HCT116 (cell line): Measurements from ENCODE around the gene CPLX3. TPM values are rescaled to one million over a fixed set of nuclear protein-coding genes. Genes with fewer than 3 reads are reported as not detected.

ENCODE experiments used
- ATAC-seq: fragments of 200-7000 bp; cut with Tn5 transposase; 2 replicates; pipeline ENCODE4 v1.9.1; 2020; ENCODE audit warnings: mild to moderate bottlenecking, moderate library complexity
- BruUV-seq: library from RNA; stranded (reverse); fragments of 400-500 nt; replicated peaks from 2 replicates; lab custom pipeline; 2021; lab: Mats Ljungman, UMichigan
- CTCF ChIA-PET: fragments of 300-600 bp; sonication (Branson Sonifier 250); formaldehyde crosslinking; loops from one replicate; lab custom pipeline; 2021; ENCODE audit warnings: antibody characterized with exemption; lab: Charles Lee
- POLR2A ChIA-PET: fragments of 300-600, 350-600 bp; sonication (Branson Sonifier 250); formaldehyde crosslinking; loops from one replicate; lab custom pipeline; 2021; ENCODE audit warnings: antibody characterized with exemption; lab: Charles Lee
- RAD21 ChIA-PET, 2 experiments: fragments of 300-600 bp; sonication (Branson Sonifier 250); formaldehyde crosslinking; loops; one replicate each; lab custom pipeline; 2023; ENCODE audit warnings: low total read pairs in 2 of 2; ENCODE audit not compliant: uncharacterized antibody in 2 of 2, unreplicated experiment in 2 of 2, low non-redundant PET in 1 of 2; lab: Charles Lee
- DNase-seq: peaks from one replicate; pipeline ENCODE4 v3.0.0-alpha.2; 2010; ENCODE audit warnings: low read depth, low spot score
- H2AFZ ChIP-seq: fragments of 200-600 bp; shearing (Covaris generic), sonication (generic); 2 replicates; pipeline ENCODE4 v1.6.1; 2017; ENCODE audit warnings: low read depth, mixed run types, mixed read lengths, antibody characterized with exemption, low read length; ENCODE audit not compliant: poor library complexity, severe bottlenecking
- H3K27ac ChIP-seq: 2 replicates; pipeline ENCODE4 v1.5.1; 2012; ENCODE audit warnings: low read depth, low read length
- H3K27me3 ChIP-seq: fragments of 200-600 bp; sonication (generic); 2 replicates; pipeline ENCODE4 v1.6.1; 2016; ENCODE audit warnings: mixed run types, low read length, mixed read lengths; ENCODE audit not compliant: insufficient read depth
- H3K36me3 ChIP-seq, 2 experiments: fragments of 200-500 bp in 1 of 2; fragments of 200-600 bp in 1 of 2; sonication (Bioruptor generic) in 1 of 2; sonication (generic) in 1 of 2; 2 replicates each; pipeline versions ENCODE4 v1.5.1 to v1.6.1; 2014 to 2016; ENCODE audit warnings: low read length in 2 of 2, inconsistent platforms in 1 of 2, mixed read lengths in 1 of 2, mixed run types in 1 of 2; ENCODE audit not compliant: insufficient read depth in 2 of 2, control insufficient read depth in 1 of 2
- H3K4me1 ChIP-seq, 2 experiments: fragments of 200-600 bp in 1 of 2; sonication (generic) in 1 of 2; 2 replicates each; pipeline versions ENCODE4 v1.5.1 to v1.6.1; 2012 to 2017; ENCODE audit warnings: low read length in 2 of 2, inconsistent platforms in 1 of 2, mild to moderate bottlenecking in 1 of 2, mixed read lengths in 1 of 2, mixed run types in 1 of 2, moderate library complexity in 1 of 2; ENCODE audit not compliant: insufficient read depth in 2 of 2, control insufficient read depth in 1 of 2
- H3K4me2 ChIP-seq: fragments of 200-600 bp; sonication (generic); 2 replicates; pipeline ENCODE4 v1.6.1; 2017; ENCODE audit warnings: mixed run types, low read length, mixed read lengths
- H3K4me3 ChIP-seq, 2 experiments: fragments of 200-600 bp in 1 of 2; sonication (generic) in 1 of 2; replicated peaks in 1 of 2; 2 replicates each; pipeline ENCODE4 v1.5.1; 2011 to 2016; ENCODE audit warnings: low read length in 2 of 2, control low read depth in 1 of 2, low read depth in 1 of 2, mild to moderate bottlenecking in 1 of 2, mixed read lengths in 1 of 2, mixed run types in 1 of 2
- H3K79me2 ChIP-seq: fragments of 200-600 bp; sonication (generic); 2 replicates; pipeline ENCODE4 v1.6.1; 2017; ENCODE audit warnings: mild to moderate bottlenecking, mixed run types, low read length, moderate library complexity, mixed read lengths; ENCODE audit not compliant: insufficient read depth
- H3K9ac ChIP-seq: fragments of 200-600 bp; sonication (generic); 2 replicates; pipeline ENCODE4 v1.6.1; 2016; ENCODE audit warnings: low read length, mixed read lengths
- H3K9me2 ChIP-seq: fragments of 200-600 bp; sonication (generic), shearing (Covaris generic); 2 replicates; pipeline ENCODE4 v1.6.1; 2017; ENCODE audit warnings: mixed run types, mild to moderate bottlenecking, moderate library complexity; ENCODE audit not compliant: insufficient read depth
- H3K9me3 ChIP-seq, 2 experiments: fragments of 200-500 bp in 1 of 2; fragments of 200-600 bp in 1 of 2; sonication (Bioruptor generic) in 1 of 2; sonication (generic) in 1 of 2; 2 replicates each; pipeline ENCODE4 v1.6.1; 2014 to 2017; ENCODE audit warnings: low read length in 2 of 2, mixed read lengths in 2 of 2, inconsistent platforms in 1 of 2, low read depth in 1 of 2, mild to moderate bottlenecking in 1 of 2, mixed run types in 1 of 2, moderate library complexity in 1 of 2; ENCODE audit not compliant: control insufficient read depth in 1 of 2, insufficient read depth in 1 of 2
- H4K20me1 ChIP-seq: fragments of 200-600 bp; sonication (generic), shearing (Covaris generic); 2 replicates; pipeline ENCODE4 v1.6.1; 2017; ENCODE audit warnings: mixed run types, mild to moderate bottlenecking, moderate library complexity; ENCODE audit not compliant: insufficient read depth
- CBX3 ChIP-seq: IDR thresholded peaks from 2 replicates; pipeline ENCODE4 v1.6.1; 2012; ENCODE audit warnings: low read depth
- CEBPB ChIP-seq: IDR thresholded peaks from 2 replicates; pipeline ENCODE4 v1.6.1; 2012; ENCODE audit warnings: low read depth
- EGR1 ChIP-seq: IDR thresholded peaks from 2 replicates; pipeline ENCODE4 v1.6.1; 2012; ENCODE audit warnings: low read depth
- ELF1 ChIP-seq: IDR thresholded peaks from 2 replicates; pipeline ENCODE4 v1.6.1; 2012; ENCODE audit warnings: low read depth, borderline replicate concordance
- EZH2 ChIP-seq: fragments of 200-600 bp; sonication (generic); IDR thresholded peaks from 2 replicates; pipeline ENCODE4 v1.6.1; 2017; ENCODE audit warnings: antibody characterized with exemption, mixed run types
- FOSL1 ChIP-seq: IDR thresholded peaks from 2 replicates; pipeline ENCODE4 v1.6.1; 2012; ENCODE audit warnings: low read depth
- POLR2AphosphoS5 ChIP-seq: IDR thresholded peaks from 2 replicates; pipeline ENCODE4 v1.6.1; 2011; ENCODE audit warnings: mild to moderate bottlenecking, low read depth, low read length, moderate library complexity
- RAD21 ChIP-seq: IDR thresholded peaks from 2 replicates; pipeline ENCODE4 v1.6.1; 2012; ENCODE audit warnings: low read depth, mild to moderate bottlenecking
- SP1 ChIP-seq: IDR thresholded peaks from 2 replicates; pipeline ENCODE4 v1.6.1; 2012; ENCODE audit warnings: low read depth
- SRF ChIP-seq: IDR thresholded peaks from 2 replicates; pipeline ENCODE4 v1.6.1; 2012; ENCODE audit warnings: low read depth
- TCF7L2 ChIP-seq: IDR thresholded peaks from 2 replicates; pipeline ENCODE4 v1.7.0; 2011; ENCODE audit warnings: borderline replicate concordance, inconsistent platforms; ENCODE audit not compliant: insufficient read depth, insufficient read length; ENCODE audit errors: extremely low read depth
- YY1 ChIP-seq: IDR thresholded peaks from 2 replicates; pipeline ENCODE4 v1.6.1; 2011; ENCODE audit warnings: low read length, low read depth, moderate library complexity, mild to moderate bottlenecking; ENCODE audit not compliant: insufficient replicate concordance; ENCODE audit errors: extremely low read depth
- ZFX ChIP-seq: fragments of 450-650 bp; IDR thresholded peaks from 2 replicates; pipeline ENCODE4 v1.6.1; 2017
- ZNF274 ChIP-seq: fragments of 200-500 bp; sonication (Bioruptor generic); IDR thresholded peaks from 2 replicates; pipeline ENCODE4 v1.6.1; 2014; ENCODE audit warnings: mild to moderate bottlenecking, low read depth, low read length, inconsistent platforms
- intact Hi-C: fragments of 100-400 bp; cut with micrococcal nuclease; formaldehyde crosslinking; loops from 2 replicates; pipeline ENCODE4 v1.10.0; 2022
- total RNA-seq: library from RNA; stranded (reverse); gene quantifications from one replicate; pipeline ENCODE4 v1.2.1, GENCODE V29; 2021; ENCODE audit not compliant: unreplicated experiment
- TF ChIP-seq, protein P1 (sequence below): IDR thresholded peaks from 2 replicates; pipeline ENCODE4 v1.6.1; 2012; ENCODE audit warnings: low read depth
- TF ChIP-seq, protein P2 (sequence below): IDR thresholded peaks from 2 replicates; pipeline ENCODE4 v1.6.1; 2012
- TF ChIP-seq, protein P3 (sequence below): IDR thresholded peaks from 2 replicates; pipeline ENCODE4 v1.6.1; 2011; ENCODE audit warnings: mild to moderate bottlenecking, low read length, moderate library complexity; ENCODE audit not compliant: insufficient replicate concordance; ENCODE audit errors: extremely low read depth

The CPLX3 gene
- total RNA-seq, 1 experiment from 2014 or later: not detected

DNA sequence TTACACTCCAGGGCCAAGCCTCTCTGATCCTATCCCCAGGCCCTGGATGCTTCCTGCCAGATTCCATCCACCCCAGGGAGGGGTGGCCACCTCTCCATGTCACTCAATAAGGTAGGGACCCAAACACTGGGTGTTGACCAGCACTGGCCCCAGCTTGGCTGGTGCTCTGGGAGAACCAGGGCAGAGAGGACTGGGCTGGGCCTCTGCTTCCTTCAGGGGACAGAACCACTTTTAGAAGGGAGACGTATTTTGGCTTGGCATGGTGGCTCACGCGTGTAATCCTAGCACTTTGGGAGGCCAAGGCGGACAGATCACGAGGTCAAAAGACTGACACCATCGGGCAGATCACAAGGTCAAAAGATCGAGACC, 4.7 kb upstream of the CPLX3 start:
- Histone ChIP-seq H3K9ac (no peak overlapping the region), H4K20me1 (no peaks in the 10 kb centered on the region), H3K27ac (no peak overlapping the region), H3K4me2 (no peak overlapping the region), H2AFZ (no peak overlapping the region), H3K4me3 (no peak overlapping the region), H3K9me3 (no peaks in the 10 kb centered on the region), H3K9me2 (no peaks in the 10 kb centered on the region), H3K4me1 (peaks cover 14 to 28% of the 10 kb centered on the region in 2 experiments), H3K27me3 (peaks cover under 1% of the 10 kb centered on the region; the same call in 1 of the 2 replicates), H3K36me3 (no peaks in the 10 kb centered on the region), H3K79me2 (no peaks in the 10 kb centered on the region)
- ATAC-seq (no peak), DNase-seq (no peak)
- intact Hi-C loops: no loop called here
- ChIA-PET POLR2A (no interaction called here), CTCF (no interaction called here), RAD21 (no interaction called here)
- TF ChIP-seq, protein P1, sequence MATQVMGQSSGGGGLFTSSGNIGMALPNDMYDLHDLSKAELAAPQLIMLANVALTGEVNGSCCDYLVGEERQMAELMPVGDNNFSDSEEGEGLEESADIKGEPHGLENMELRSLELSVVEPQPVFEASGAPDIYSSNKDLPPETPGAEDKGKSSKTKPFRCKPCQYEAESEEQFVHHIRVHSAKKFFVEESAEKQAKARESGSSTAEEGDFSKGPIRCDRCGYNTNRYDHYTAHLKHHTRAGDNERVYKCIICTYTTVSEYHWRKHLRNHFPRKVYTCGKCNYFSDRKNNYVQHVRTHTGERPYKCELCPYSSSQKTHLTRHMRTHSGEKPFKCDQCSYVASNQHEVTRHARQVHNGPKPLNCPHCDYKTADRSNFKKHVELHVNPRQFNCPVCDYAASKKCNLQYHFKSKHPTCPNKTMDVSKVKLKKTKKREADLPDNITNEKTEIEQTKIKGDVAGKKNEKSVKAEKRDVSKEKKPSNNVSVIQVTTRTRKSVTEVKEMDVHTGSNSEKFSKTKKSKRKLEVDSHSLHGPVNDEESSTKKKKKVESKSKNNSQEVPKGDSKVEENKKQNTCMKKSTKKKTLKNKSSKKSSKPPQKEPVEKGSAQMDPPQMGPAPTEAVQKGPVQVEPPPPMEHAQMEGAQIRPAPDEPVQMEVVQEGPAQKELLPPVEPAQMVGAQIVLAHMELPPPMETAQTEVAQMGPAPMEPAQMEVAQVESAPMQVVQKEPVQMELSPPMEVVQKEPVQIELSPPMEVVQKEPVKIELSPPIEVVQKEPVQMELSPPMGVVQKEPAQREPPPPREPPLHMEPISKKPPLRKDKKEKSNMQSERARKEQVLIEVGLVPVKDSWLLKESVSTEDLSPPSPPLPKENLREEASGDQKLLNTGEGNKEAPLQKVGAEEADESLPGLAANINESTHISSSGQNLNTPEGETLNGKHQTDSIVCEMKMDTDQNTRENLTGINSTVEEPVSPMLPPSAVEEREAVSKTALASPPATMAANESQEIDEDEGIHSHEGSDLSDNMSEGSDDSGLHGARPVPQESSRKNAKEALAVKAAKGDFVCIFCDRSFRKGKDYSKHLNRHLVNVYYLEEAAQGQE: no peak
- TF ChIP-seq EZH2: no peak
- TF ChIP-seq ELF1: no peak
- TF ChIP-seq CBX3: no peak
- TF ChIP-seq CEBPB: no peak
- TF ChIP-seq TCF7L2: no peak
- no peak for TF ChIP-seq SP1
- no peak for TF ChIP-seq SRF
- TF ChIP-seq YY1: no peak
- no peak for TF ChIP-seq FOSL1
- TF ChIP-seq, protein P2, sequence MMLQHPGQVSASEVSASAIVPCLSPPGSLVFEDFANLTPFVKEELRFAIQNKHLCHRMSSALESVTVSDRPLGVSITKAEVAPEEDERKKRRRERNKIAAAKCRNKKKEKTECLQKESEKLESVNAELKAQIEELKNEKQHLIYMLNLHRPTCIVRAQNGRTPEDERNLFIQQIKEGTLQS: no peak
- TF ChIP-seq, protein P3, sequence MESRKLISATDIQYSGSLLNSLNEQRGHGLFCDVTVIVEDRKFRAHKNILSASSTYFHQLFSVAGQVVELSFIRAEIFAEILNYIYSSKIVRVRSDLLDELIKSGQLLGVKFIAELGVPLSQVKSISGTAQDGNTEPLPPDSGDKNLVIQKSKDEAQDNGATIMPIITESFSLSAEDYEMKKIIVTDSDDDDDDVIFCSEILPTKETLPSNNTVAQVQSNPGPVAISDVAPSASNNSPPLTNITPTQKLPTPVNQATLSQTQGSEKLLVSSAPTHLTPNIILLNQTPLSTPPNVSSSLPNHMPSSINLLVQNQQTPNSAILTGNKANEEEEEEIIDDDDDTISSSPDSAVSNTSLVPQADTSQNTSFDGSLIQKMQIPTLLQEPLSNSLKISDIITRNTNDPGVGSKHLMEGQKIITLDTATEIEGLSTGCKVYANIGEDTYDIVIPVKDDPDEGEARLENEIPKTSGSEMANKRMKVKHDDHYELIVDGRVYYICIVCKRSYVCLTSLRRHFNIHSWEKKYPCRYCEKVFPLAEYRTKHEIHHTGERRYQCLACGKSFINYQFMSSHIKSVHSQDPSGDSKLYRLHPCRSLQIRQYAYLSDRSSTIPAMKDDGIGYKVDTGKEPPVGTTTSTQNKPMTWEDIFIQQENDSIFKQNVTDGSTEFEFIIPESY: no peak
- no peak for TF ChIP-seq EGR1
- TF ChIP-seq RAD21: no peak
- TF ChIP-seq ZFX: no peak
- no peak for TF ChIP-seq ZNF274
- TF ChIP-seq POLR2AphosphoS5: no peak
- no TSS peak for BruUV-seq
